ENCODE measurements around the gene ARSB.

Gene ARSB

GRCh38 chr5:78896132-78896531 lies 89.0 kb downstream of the ARSB start:
- H3K27ac ChIP-seq (ENCODE audit: low read length) = no peak overlapping the region

GRCh38 chr5:78895616-78896015 lies 89.5 kb downstream of the ARSB start:
- Histone ChIP-seq H3K4me2 (ENCODE audit: low read depth, low read length) (no peak overlapping the region), H3K27ac (ENCODE audit: low read length) (no peak overlapping the region), H3K9ac (ENCODE audit: low read length) (no peak overlapping the region), H3K27me3 (replicated peaks; ENCODE audit: insufficient read depth, low read length) (no peaks in the 10 kb centered on the region), H3K79me2 (ENCODE audit: low read length) (no peaks in the 10 kb centered on the region), H3K36me3 (replicated peaks; ENCODE audit: insufficient read depth, low read length) (no peaks in the 10 kb centered on the region), H3K4me1 (ENCODE audit: low read length) (peaks cover 18% of the 10 kb centered on the region), H3K9me3 (replicated peaks; ENCODE audit: insufficient read depth, low read length) (no peaks in the 10 kb centered on the region), H3K4me3 (ENCODE audit: low read length) (no peak overlapping the region), H4K20me1 (ENCODE audit: insufficient read depth, low read length) (no peaks in the 10 kb centered on the region), H3F3A (ENCODE audit: insufficient read depth, low read length) (peaks cover 13% of the 10 kb centered on the region), H3K9me2 (replicated peaks; ENCODE audit: insufficient read depth, low read length) (no peaks in the 10 kb centered on the region), H2AFZ (ENCODE audit: low read length) (no peak overlapping the region)
- TF ChIP-seq CTCF (IDR thresholded peaks at IDR 0.05; ENCODE audit: low read length) = no peak
- no peak for TF ChIP-seq EZH2 (optimal IDR thresholded peaks at IDR 0.05; ENCODE audit: low read depth, low read length)
- TF ChIP-seq EZH2phosphoT487 (IDR thresholded peaks at IDR 0.05; ENCODE audit: low read length) = no peak
- no peak for DNase-seq

More at GRCh38 chr5:78896132-78896531, 89.0 kb downstream of the ARSB start:
- H3K4me1 ChIP-seq (ENCODE audit: low read length) = peaks cover 18% of the 10 kb centered on the region
- H3K9me3 ChIP-seq (replicated peaks; ENCODE audit: insufficient read depth, low read length) = no peaks in the 10 kb centered on the region
- no peak overlapping the region for H3K4me3 ChIP-seq (ENCODE audit: low read length)
- H3K27me3 ChIP-seq (replicated peaks; ENCODE audit: insufficient read depth, low read length) = no peaks in the 10 kb centered on the region
- no peaks in the 10 kb centered on the region for H3K36me3 ChIP-seq (replicated peaks; ENCODE audit: insufficient read depth, low read length)
- TF ChIP-seq EZH2phosphoT487 (IDR thresholded peaks at IDR 0.05; ENCODE audit: low read length) = no peak
- TF ChIP-seq EZH2 (optimal IDR thresholded peaks at IDR 0.05; ENCODE audit: low read depth, low read length) = no peak
- no peak for TF ChIP-seq CTCF (IDR thresholded peaks at IDR 0.05; ENCODE audit: low read length)
- no peaks in the 10 kb centered on the region for H3K9me2 ChIP-seq (replicated peaks; ENCODE audit: insufficient read depth, low read length)
- no peak for DNase-seq
- H4K20me1 ChIP-seq (ENCODE audit: insufficient read depth, low read length) = no peaks in the 10 kb centered on the region
- peaks cover 13% of the 10 kb centered on the region for H3F3A ChIP-seq (ENCODE audit: insufficient read depth, low read length)
- H3K79me2 ChIP-seq (ENCODE audit: low read length) = no peaks in the 10 kb centered on the region
- H2AFZ ChIP-seq (ENCODE audit: low read length) = no peak overlapping the region
- H3K4me2 ChIP-seq (ENCODE audit: low read depth, low read length) = no peak overlapping the region
- H3K9ac ChIP-seq (ENCODE audit: low read length) = no peak overlapping the region

GRCh38 chr5:78893940-78894677 lies 91.0 kb downstream of the ARSB start:
- H3K9me2 ChIP-seq (replicated peaks; ENCODE audit: insufficient read depth, low read length) = no peaks in the 10 kb centered on the region
- no peak overlapping the region for H3K4me3 ChIP-seq (ENCODE audit: low read length)
- no peaks in the 10 kb centered on the region for H3K36me3 ChIP-seq (replicated peaks; ENCODE audit: insufficient read depth, low read length)
- no peak overlapping the region for H3K9ac ChIP-seq (ENCODE audit: low read length)
- H3K27me3 ChIP-seq (replicated peaks; ENCODE audit: insufficient read depth, low read length) = no peaks in the 10 kb centered on the region
- peak; percentile 62 for DNase-seq
- H3F3A ChIP-seq (ENCODE audit: insufficient read depth, low read length) = peaks cover 13% of the 10 kb centered on the region
- peak overlapping the region; percentile 19; the same call in 1 of the 2 replicates for H3K27ac ChIP-seq (ENCODE audit: low read length)
- no peaks in the 10 kb centered on the region for H3K9me3 ChIP-seq (replicated peaks; ENCODE audit: insufficient read depth, low read length)
- H2AFZ ChIP-seq (ENCODE audit: low read length) = no peak overlapping the region
- H3K4me1 ChIP-seq (ENCODE audit: low read length) = peaks cover 18% of the 10 kb centered on the region
- no peaks in the 10 kb centered on the region for H3K79me2 ChIP-seq (ENCODE audit: low read length)
- H4K20me1 ChIP-seq (ENCODE audit: insufficient read depth, low read length) = no peaks in the 10 kb centered on the region
- peak overlapping the region; percentile 14; the same call in 1 of the 2 replicates for H3K4me2 ChIP-seq (ENCODE audit: low read depth, low read length)
- TF ChIP-seq CTCF (IDR thresholded peaks at IDR 0.05; ENCODE audit: low read length) = no peak
- TF ChIP-seq EZH2 (optimal IDR thresholded peaks at IDR 0.05; ENCODE audit: low read depth, low read length) = no peak
- no peak for TF ChIP-seq EZH2phosphoT487 (IDR thresholded peaks at IDR 0.05; ENCODE audit: low read length)
